HG02938 (cell line): ENCODE measurements around the gene HOGA1.

Experiments used
- ATAC-seq: cut with Tn5 transposase; IDR thresholded peaks from one replicate; pipeline ENCODE4 v1.9.1; 2021; ENCODE audit warnings: mild to moderate bottlenecking, moderate library complexity; ENCODE audit not compliant: unreplicated experiment

HOGA1 gene

GRCh38 chr10:97584060-97584797 is at the start of gene HOGA1:
Gene HOGA1 (plus strand): TSS chr10:97584389. CDS start chr10:97584704, 315 bp downstream.
- ATAC-seq: no peak

- no peak for ATAC-seq
Observed at GRCh38 chr10:97534746-97535367, 49.3 kb upstream of the HOGA1 start.

GRCh38 chr10:97537186-97537869 is 46.9 kb upstream of the HOGA1 start:
- ATAC-seq: no peak

- no peak for ATAC-seq
Observed at GRCh38 chr10:97538411-97538810, 45.8 kb upstream of the HOGA1 start.

GRCh38 chr10:97538839-97539238 is 45.4 kb upstream of the HOGA1 start:
- no peak for ATAC-seq

GRCh38 chr10:97539523-97540200 is 44.5 kb upstream of the HOGA1 start:
- ATAC-seq: no peak

GRCh38 chr10:97540669-97541500 is 43.3 kb upstream of the HOGA1 start:
- no peak for ATAC-seq

- ATAC-seq: no peak
Observed at GRCh38 chr10:97542169-97543024, 41.8 kb upstream of the HOGA1 start.

- no peak for ATAC-seq
Observed at GRCh38 chr10:97543025-97543546, 41.1 kb upstream of the HOGA1 start.

- ATAC-seq: no peak
Observed at GRCh38 chr10:97546456-97547270, 37.5 kb upstream of the HOGA1 start.

- ATAC-seq: no peak
Observed at GRCh38 chr10:97547271-97547600, 37.0 kb upstream of the HOGA1 start.

GRCh38 chr10:97547962-97548361 is 36.2 kb upstream of the HOGA1 start:
- ATAC-seq: no peak

- no peak for ATAC-seq
Observed at GRCh38 chr10:97548828-97549455, 35.2 kb upstream of the HOGA1 start.

- ATAC-seq: no peak
Observed at GRCh38 chr10:97549587-97550322, 34.4 kb upstream of the HOGA1 start.

GRCh38 chr10:97550336-97551149 is 33.6 kb upstream of the HOGA1 start:
- no peak for ATAC-seq

GRCh38 chr10:97551271-97551670 is 32.9 kb upstream of the HOGA1 start:
- no peak for ATAC-seq

GRCh38 chr10:97553575-97554031 is 30.6 kb upstream of the HOGA1 start:
- no peak for ATAC-seq
